NCI-H1092 treated with DMSO at 0.1 percent for 48 hours (cell line): ENCODE measurements around the gene SEC31A.
"Not testable (repeated sequence)": the region's sequence is repeated elsewhere in the genome, so short reads cannot be mapped to it uniquely, and the experiment has no call there.

Source experiments
- DNase-seq: peaks from one replicate; lab custom pipeline; 2025; lab: John Stamatoyannopoulos, UW

Gene SEC31A

GRCh38 chr4:82839624-82840023 lies 51.3 kb downstream of the SEC31A start:
- DNase-seq = no peak

- DNase-seq = no peak
These were observed 57.1 kb downstream of the SEC31A start for GRCh38 chr4:82833696-82834313.

- not testable (repeated sequence) for DNase-seq
These were observed 57.9 kb downstream of the SEC31A start for GRCh38 chr4:82833060-82833459.

- no peak for DNase-seq
These were observed 65.5 kb downstream of the SEC31A start for GRCh38 chr4:82825425-82825824.

GRCh38 chr4:82823062-82823461 lies 67.9 kb downstream of the SEC31A start:
- no peak for DNase-seq

- no peak for DNase-seq
These were observed 70.3 kb downstream of the SEC31A start for GRCh38 chr4:82820689-82821088.

- DNase-seq = no peak
These were observed 72.0 kb downstream of the SEC31A start for GRCh38 chr4:82818664-82819662.

GRCh38 chr4:82816874-82817273 lies 74.1 kb downstream of the SEC31A start:
- not testable (repeated sequence) for DNase-seq

GRCh38 chr4:82814034-82814433 lies 76.9 kb downstream of the SEC31A start:
- no peak for DNase-seq

- peak; percentile 65 for DNase-seq
These were observed 79.1 kb downstream of the SEC31A start for GRCh38 chr4:82811838-82812341.

GRCh38 chr4:82811392-82811791 lies 79.6 kb downstream of the SEC31A start:
- no peak for DNase-seq

- no peak for DNase-seq
These were observed 80.8 kb downstream of the SEC31A start for GRCh38 chr4:82810176-82810575.

GRCh38 chr4:82809619-82810018 lies 81.3 kb downstream of the SEC31A start:
- no peak for DNase-seq

- no peak for DNase-seq
These were observed 87.2 kb downstream of the SEC31A start for GRCh38 chr4:82803746-82804145.

GRCh38 chr4:82802911-82803310 lies 88.0 kb downstream of the SEC31A start:
- DNase-seq = no peak

- DNase-seq = peak; percentile 43
These were observed 88.9 kb downstream of the SEC31A start for GRCh38 chr4:82801910-82802521.

GRCh38 chr4:82799006-82799881 lies 91.7 kb downstream of the SEC31A start:
- DNase-seq = peak; percentile 12

GRCh38 chr4:82798168-82799005 lies 92.6 kb downstream of the SEC31A start, which contains the start of gene SCD5:
SCD5 (minus strand) TSS chr4:82798796; CDS start chr4:82798537, 259 bp downstream.
- DNase-seq = peak; percentile 48

- peak; percentile 51 for DNase-seq
These were observed 93.4 kb downstream of the SEC31A start for GRCh38 chr4:82797405-82798111.

GRCh38 chr4:82797040-82797404 lies 93.9 kb downstream of the SEC31A start:
- peak; percentile 17 for DNase-seq
